Measurements from ENCODE around the gene UGT2B15. TPM values are rescaled to one million over a fixed set of nuclear protein-coding genes. Genes with fewer than 3 reads are reported as not detected.
"Not testable (repeated sequence)": the region's sequence is repeated elsewhere in the genome, so short reads cannot be mapped to it uniquely, and the experiment has no call there.

Gene UGT2B15
- total and polyA plus RNA-seq, 2 experiments from 2014 or later = 41.0 to 103 TPM

DNA sequence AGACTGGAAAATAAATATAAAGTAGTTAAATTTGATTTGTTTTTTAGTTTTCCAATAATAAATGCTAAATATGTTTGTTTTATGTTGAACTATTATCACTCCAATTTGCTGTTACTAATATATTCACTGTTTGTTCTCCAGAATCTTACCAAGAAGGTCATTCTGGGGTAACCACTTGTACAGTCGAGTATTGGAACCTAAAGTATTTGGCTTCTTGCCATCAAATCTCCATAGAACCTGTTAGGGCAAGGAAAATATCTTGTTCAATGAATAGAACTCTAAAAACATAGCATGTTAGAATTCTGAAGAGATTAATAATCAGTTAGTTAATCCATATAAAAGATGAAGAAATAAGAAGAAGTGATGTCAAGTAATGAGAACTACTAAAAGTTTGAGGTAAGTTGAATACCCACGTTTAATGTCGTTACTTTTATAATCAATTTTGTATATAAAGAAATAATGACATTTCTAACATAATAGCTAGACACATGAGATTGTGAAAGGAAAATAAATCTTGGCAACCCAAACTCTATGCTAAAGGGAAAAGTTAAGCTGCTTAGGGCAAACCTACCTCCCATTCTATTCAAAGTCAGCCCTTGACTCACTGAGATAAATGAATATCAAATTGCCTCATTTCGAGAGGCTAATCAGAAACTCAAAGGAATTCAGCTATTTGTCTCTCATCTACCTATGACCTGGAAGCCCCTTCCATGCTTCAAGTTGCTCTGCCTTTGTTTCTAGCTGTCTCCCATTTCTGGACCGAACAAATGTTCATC lies 15.3 kb downstream of the UGT2B15 start:
- H3K4me2 ChIP-seq = no peak overlapping the region
- TF ChIP-seq EZH2 (IDR thresholded peaks at IDR 0.05; ENCODE audit: borderline replicate concordance) (no peak), EZH2phosphoT487 (IDR thresholded peaks at IDR 0.05; ENCODE audit: low read depth, severe bottlenecking, unreplicated experiment) (no peak)
- TF ChIP-seq, protein P1, sequence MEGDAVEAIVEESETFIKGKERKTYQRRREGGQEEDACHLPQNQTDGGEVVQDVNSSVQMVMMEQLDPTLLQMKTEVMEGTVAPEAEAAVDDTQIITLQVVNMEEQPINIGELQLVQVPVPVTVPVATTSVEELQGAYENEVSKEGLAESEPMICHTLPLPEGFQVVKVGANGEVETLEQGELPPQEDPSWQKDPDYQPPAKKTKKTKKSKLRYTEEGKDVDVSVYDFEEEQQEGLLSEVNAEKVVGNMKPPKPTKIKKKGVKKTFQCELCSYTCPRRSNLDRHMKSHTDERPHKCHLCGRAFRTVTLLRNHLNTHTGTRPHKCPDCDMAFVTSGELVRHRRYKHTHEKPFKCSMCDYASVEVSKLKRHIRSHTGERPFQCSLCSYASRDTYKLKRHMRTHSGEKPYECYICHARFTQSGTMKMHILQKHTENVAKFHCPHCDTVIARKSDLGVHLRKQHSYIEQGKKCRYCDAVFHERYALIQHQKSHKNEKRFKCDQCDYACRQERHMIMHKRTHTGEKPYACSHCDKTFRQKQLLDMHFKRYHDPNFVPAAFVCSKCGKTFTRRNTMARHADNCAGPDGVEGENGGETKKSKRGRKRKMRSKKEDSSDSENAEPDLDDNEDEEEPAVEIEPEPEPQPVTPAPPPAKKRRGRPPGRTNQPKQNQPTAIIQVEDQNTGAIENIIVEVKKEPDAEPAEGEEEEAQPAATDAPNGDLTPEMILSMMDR (IDR thresholded peaks at IDR 0.05; ENCODE audit: poor library complexity) = no peak
- 84% methylated on average over 5 of the region's 5 CpGs for WGBS (ENCODE audit: low lambda C conversion rate, missing lambda C conversion rate)

DNA sequence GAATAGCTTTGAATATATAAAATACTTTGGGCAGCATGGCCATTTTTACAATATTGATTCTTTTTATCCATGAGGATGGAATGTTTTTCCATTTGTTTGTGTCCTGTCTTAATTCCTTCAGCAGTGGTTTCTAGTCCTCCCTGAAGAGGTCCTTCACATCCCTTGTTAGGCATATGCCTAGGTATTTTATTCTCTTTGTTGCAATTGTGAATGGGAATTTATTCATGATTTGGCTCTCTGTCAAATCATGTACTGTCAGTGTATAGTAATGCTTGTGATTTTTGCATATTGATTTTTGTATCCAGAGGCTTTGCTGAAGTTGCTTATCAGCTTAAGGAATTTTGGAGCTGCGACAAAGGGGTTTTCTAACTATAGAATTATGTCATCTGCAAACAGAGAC lies 18.5 kb downstream of the UGT2B15 start:
- Histone ChIP-seq H3K4me3 (no peak overlapping the region), H3K4me1 (ENCODE audit: insufficient read depth) (no peaks in the 10 kb centered on the region), H3K9me2 (replicated peaks; ENCODE audit: insufficient read depth) (no peaks in the 10 kb centered on the region), H3K4me2 (no peak overlapping the region), H3K36me3 (replicated peaks; ENCODE audit: insufficient read depth, low read depth) (no peaks in the 10 kb centered on the region), H3K9me3 (ENCODE audit: low read depth) (no peaks in the 10 kb centered on the region), H4K20me1 (ENCODE audit: insufficient read depth, poor library complexity, severe bottlenecking) (no peaks in the 10 kb centered on the region), H3K27ac (no peak overlapping the region), H3K27me3 (no peaks in the 10 kb centered on the region), H3K79me2 (no peaks in the 10 kb centered on the region), H2AFZ (no peak overlapping the region)
- WGBS (ENCODE audit: low lambda C conversion rate, missing lambda C conversion rate) = 59% methylated on average over 1 of the region's 1 CpG
- no peak for TF ChIP-seq EZH2phosphoT487 (IDR thresholded peaks at IDR 0.05; ENCODE audit: low read depth, severe bottlenecking, unreplicated experiment)
- TF ChIP-seq, protein P1 (IDR thresholded peaks at IDR 0.05; ENCODE audit: poor library complexity) = no peak
- TF ChIP-seq EZH2 (IDR thresholded peaks at IDR 0.05; ENCODE audit: borderline replicate concordance) = no peak
- DNase-seq (ENCODE audit: low spot score) = no peak

More for the DNA sequence above, 15.3 kb downstream of the UGT2B15 start:
- Histone ChIP-seq H3K9me3 (ENCODE audit: low read depth) (no peaks in the 10 kb centered on the region), H3K4me1 (ENCODE audit: insufficient read depth) (no peaks in the 10 kb centered on the region), H3K36me3 (replicated peaks; ENCODE audit: insufficient read depth, low read depth) (no peaks in the 10 kb centered on the region), H4K20me1 (ENCODE audit: insufficient read depth, poor library complexity, severe bottlenecking) (no peaks in the 10 kb centered on the region), H2AFZ (no peak overlapping the region), H3K9me2 (replicated peaks; ENCODE audit: insufficient read depth) (no peaks in the 10 kb centered on the region), H3K27me3 (no peaks in the 10 kb centered on the region), H3K27ac (peak overlapping the region; percentile 80), H3K79me2 (no peaks in the 10 kb centered on the region), H3K4me3 (no peak overlapping the region)
- DNase-seq (ENCODE audit: low spot score) = no peak

DNA sequence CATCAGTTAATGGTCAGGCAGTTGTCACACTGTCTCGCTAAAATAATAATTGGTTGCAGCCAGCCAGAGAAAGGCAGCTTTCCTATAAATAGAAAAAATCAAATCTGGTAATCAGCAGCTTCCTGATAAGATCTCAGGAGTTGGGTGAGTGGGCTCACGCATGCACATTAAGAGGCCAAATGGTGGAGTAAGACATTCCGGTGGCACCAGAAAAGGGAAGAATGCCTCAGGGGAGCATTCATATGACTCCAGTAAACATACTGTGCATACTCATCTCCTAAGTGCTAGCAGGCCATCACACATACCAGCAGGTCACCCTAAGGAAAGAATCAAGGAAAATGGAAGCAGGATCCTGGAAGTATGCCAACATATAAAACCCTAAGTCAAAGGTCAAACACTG lies 40.1 kb downstream of the UGT2B15 start:
- no peak for DNase-seq (ENCODE audit: low spot score)
- WGBS (ENCODE audit: low lambda C conversion rate, missing lambda C conversion rate) = 52% methylated on average over 3 of the region's 3 CpGs
- TF ChIP-seq EZH2 (IDR thresholded peaks at IDR 0.05; ENCODE audit: borderline replicate concordance) = no peak
- TF ChIP-seq, protein P1 (IDR thresholded peaks at IDR 0.05; ENCODE audit: poor library complexity) = no peak
- no peak for TF ChIP-seq EZH2phosphoT487 (IDR thresholded peaks at IDR 0.05; ENCODE audit: low read depth, severe bottlenecking, unreplicated experiment)
- Histone ChIP-seq H3K4me2 (no peak overlapping the region), H2AFZ (no peak overlapping the region), H3K79me2 (no peaks in the 10 kb centered on the region), H3K4me1 (ENCODE audit: insufficient read depth) (no peaks in the 10 kb centered on the region), H3K36me3 (replicated peaks; ENCODE audit: insufficient read depth, low read depth) (no peaks in the 10 kb centered on the region), H4K20me1 (ENCODE audit: insufficient read depth, poor library complexity, severe bottlenecking) (no peaks in the 10 kb centered on the region), H3K9me2 (replicated peaks; ENCODE audit: insufficient read depth) (no peaks in the 10 kb centered on the region), H3K9me3 (ENCODE audit: low read depth) (no peaks in the 10 kb centered on the region), H3K27me3 (no peaks in the 10 kb centered on the region), H3K4me3 (no peak overlapping the region), H3K27ac (no peak overlapping the region)

DNA sequence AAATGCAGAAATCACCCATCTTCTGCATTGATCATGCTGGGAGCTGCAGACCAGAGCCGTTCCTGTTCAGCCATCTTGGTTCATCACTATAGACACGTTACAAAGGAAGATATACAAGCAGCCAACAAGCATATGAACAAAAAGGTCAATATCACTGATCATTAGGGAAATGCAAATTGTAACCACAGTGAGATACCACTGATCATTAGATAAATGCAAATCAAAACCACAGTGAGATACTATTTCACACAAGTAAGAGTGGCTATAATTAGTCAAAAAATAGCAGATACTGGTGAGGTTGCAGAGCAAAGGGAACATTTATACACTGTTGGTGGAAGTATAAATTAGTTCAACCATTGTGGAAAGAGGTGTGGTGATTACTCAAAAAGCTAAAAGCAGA lies 47.7 kb downstream of the UGT2B15 start:
- not testable (repeated sequence) for H3K4me3 ChIP-seq; H3K27me3 ChIP-seq; H3K9me2 ChIP-seq (replicated peaks; ENCODE audit: insufficient read depth); H3K79me2 ChIP-seq; H2AFZ ChIP-seq; H3K4me1 ChIP-seq (ENCODE audit: insufficient read depth); H3K4me2 ChIP-seq; H3K9me3 ChIP-seq (ENCODE audit: low read depth); DNase-seq (ENCODE audit: low spot score); H3K27ac ChIP-seq; H4K20me1 ChIP-seq (ENCODE audit: insufficient read depth, poor library complexity, severe bottlenecking); H3K36me3 ChIP-seq (replicated peaks; ENCODE audit: insufficient read depth, low read depth)
- WGBS (ENCODE audit: low lambda C conversion rate, missing lambda C conversion rate) = 92% methylated on average over 2 of the region's 2 CpGs

Data from hepatocyte (in vitro differentiated cells).